K562 (cell line): ENCODE results near the gene PDE11A. TPM values are rescaled to one million over a fixed set of nuclear protein-coding genes. Genes with fewer than 3 reads are reported as not detected.

ENCODE experiments used
- BCL6 ChIP-seq: fragments of 250-450 bp; sonication (Bioruptor Pico); IDR thresholded peaks from 2 replicates; pipeline ENCODE4 v1.4.0; 2020
- BRCA1 ChIP-seq, 2 experiments: fragments of 450-650 bp in 1 of 2; sonication (generic) in 1 of 2; formaldehyde crosslinking in 1 of 2; IDR thresholded peaks; 2 replicates each; pipeline versions ENCODE4 v1.5.0 to v1.6.1; 2017 to 2020; ENCODE audit warnings: mild to moderate bottlenecking in 1 of 2, missing genetic modification reagents in 1 of 2
- HDAC8 ChIP-seq: fragments of 450-650 bp; IDR thresholded peaks from 2 replicates; pipeline ENCODE4 v1.6.1; 2016; ENCODE audit warnings: mild to moderate bottlenecking, missing genetic modification characterization, moderate library complexity, missing compliant biosample characterization
- IRF2 ChIP-seq: sonication (generic); formaldehyde crosslinking; IDR thresholded peaks from 2 replicates; pipeline ENCODE4 v1.8.1; 2022; ENCODE audit warnings: mild to moderate bottlenecking, missing genetic modification reagents
- KDM2B ChIP-seq: fragments of 250-450 bp; sonication (Bioruptor Pico); IDR thresholded peaks from 2 replicates; pipeline ENCODE4 v1.8.0; 2021; ENCODE audit warnings: mild to moderate bottlenecking, moderate library complexity
- TAF1 ChIP-seq: IDR thresholded peaks from 2 replicates; pipeline ENCODE4 v1.6.1; 2011; ENCODE audit warnings: mild to moderate bottlenecking, low read length, moderate library complexity; ENCODE audit not compliant: insufficient read depth, control insufficient read depth, severe bottlenecking; ENCODE audit errors: extremely low read depth
- THAP7 ChIP-seq: fragments of 250-450 bp; sonication (Bioruptor Pico); IDR thresholded peaks from 2 replicates; pipeline ENCODE4 v1.5.0; 2021
- ZBTB49 ChIP-seq: sonication (generic); formaldehyde crosslinking; IDR thresholded peaks from 2 replicates; pipeline ENCODE4 v1.8.0; 2022; ENCODE audit warnings: missing genetic modification reagents, mild to moderate bottlenecking, borderline replicate concordance
- ZKSCAN8 ChIP-seq: fragments of 200-800 bp; sonication (Bioruptor generic); IDR thresholded peaks from 2 replicates; pipeline ENCODE4 v1.6.1; 2016; ENCODE audit warnings: missing genetic modification characterization, missing compliant biosample characterization
- ZNF668 ChIP-seq: fragments of 250-450 bp; sonication (Bioruptor Pico); IDR thresholded peaks from 2 replicates; pipeline ENCODE4 v1.8.0; 2022; ENCODE audit warnings: mild to moderate bottlenecking, inconsistent platforms
- polyA plus RNA-seq, 8 experiments: library from polyadenylated mRNA; depleted of rRNA in 4 of 8; stranded (reverse) in 5 of 8; unstranded in 3 of 8; fragments of >200 nt; fragmentation: Nextera tagmentation in 2 of 8; fragmentation: Illumina TruSeq in 1 of 8; extraction: Ambion mirVana in 2 of 8; extraction: Trizol in 1 of 8; gene quantifications; 2 replicates each; pipeline versions ENCODE4 v1.2.1 to v1.2.3, GENCODE V29; 2011 to 2014; ENCODE audit warnings: inconsistent platforms in 1 of 8, missing spikeins in 1 of 8
- total RNA-seq, 7 experiments: library from RNA; depleted of rRNA in 6 of 7; stranded (reverse); fragments of >200 nt in 6 of 7; fragmentation: Illumina TruSeq in 2 of 7; extraction: Trizol in 2 of 7; gene quantifications; 2 replicates each; pipeline versions ENCODE4 v1.2.1 to v1.2.3, GENCODE V29; 2011 to 2021; ENCODE audit warnings: low replicate concordance in 1 of 7
- TF ChIP-seq, protein P1 (sequence below), 2 experiments: fragments of 450-650 bp; formaldehyde crosslinking in 1 of 2; IDR thresholded peaks; 2 replicates each; pipeline versions ENCODE4 v1.4.0 to v1.6.1; 2014 to 2020; ENCODE audit warnings: mild to moderate bottlenecking in 2 of 2, borderline replicate concordance in 1 of 2, low read depth in 1 of 2
- TF ChIP-seq, protein P2 (sequence below): sonication (generic); formaldehyde crosslinking; IDR thresholded peaks from 2 replicates; pipeline ENCODE4 v1.8.1; 2023; ENCODE audit warnings: mild to moderate bottlenecking, missing genetic modification reagents

PDE11A gene
- total and polyA plus RNA-seq, 9 of the 15 experiments (the other 6 are each of a cell fraction or from before 2014, with no cell fraction given) = 3.2 to 22.1 (median 5.7) TPM

DNA sequence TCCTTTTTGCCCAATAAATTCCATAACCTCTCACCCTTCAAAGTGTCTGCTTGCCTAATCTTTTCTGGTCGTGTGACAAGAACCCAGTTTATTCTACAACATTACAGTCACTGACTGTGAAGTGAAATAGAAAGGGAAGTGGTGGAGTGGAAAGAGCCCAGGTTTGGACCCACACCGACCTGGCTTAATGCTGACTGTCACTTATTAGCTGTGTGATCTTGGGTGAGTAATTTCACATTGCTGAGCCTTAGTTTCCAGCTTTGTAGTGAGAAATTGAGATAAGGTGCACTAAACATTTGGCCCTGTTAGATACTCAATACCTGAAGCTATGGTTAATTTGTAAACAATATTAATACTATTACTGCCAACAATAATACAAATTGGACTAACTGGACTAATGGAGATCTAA is 388.9 kb downstream of the PDE11A start (continued):
- TF ChIP-seq THAP7 = no peak
- TF ChIP-seq ZKSCAN8 = 0 out of 2 replicates have a peak, but pooled peaks have one; percentile 7
- no peak for TF ChIP-seq TAF1
- no peak for TF ChIP-seq IRF2 (CRISPR knock-in tag)
- TF ChIP-seq, protein P1, sequence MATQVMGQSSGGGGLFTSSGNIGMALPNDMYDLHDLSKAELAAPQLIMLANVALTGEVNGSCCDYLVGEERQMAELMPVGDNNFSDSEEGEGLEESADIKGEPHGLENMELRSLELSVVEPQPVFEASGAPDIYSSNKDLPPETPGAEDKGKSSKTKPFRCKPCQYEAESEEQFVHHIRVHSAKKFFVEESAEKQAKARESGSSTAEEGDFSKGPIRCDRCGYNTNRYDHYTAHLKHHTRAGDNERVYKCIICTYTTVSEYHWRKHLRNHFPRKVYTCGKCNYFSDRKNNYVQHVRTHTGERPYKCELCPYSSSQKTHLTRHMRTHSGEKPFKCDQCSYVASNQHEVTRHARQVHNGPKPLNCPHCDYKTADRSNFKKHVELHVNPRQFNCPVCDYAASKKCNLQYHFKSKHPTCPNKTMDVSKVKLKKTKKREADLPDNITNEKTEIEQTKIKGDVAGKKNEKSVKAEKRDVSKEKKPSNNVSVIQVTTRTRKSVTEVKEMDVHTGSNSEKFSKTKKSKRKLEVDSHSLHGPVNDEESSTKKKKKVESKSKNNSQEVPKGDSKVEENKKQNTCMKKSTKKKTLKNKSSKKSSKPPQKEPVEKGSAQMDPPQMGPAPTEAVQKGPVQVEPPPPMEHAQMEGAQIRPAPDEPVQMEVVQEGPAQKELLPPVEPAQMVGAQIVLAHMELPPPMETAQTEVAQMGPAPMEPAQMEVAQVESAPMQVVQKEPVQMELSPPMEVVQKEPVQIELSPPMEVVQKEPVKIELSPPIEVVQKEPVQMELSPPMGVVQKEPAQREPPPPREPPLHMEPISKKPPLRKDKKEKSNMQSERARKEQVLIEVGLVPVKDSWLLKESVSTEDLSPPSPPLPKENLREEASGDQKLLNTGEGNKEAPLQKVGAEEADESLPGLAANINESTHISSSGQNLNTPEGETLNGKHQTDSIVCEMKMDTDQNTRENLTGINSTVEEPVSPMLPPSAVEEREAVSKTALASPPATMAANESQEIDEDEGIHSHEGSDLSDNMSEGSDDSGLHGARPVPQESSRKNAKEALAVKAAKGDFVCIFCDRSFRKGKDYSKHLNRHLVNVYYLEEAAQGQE (IDR thresholded peaks at IDR 0.05; ENCODE audit: borderline replicate concordance) = no peak
- TF ChIP-seq, protein P1 (CRISPR knock-in tag; IDR thresholded peaks at IDR 0.05; ENCODE audit: low read depth) = 0 out of 2 replicates have a peak, but pooled peaks have one; percentile 4
- no peak for TF ChIP-seq BRCA1 (IDR thresholded peaks at IDR 0.05)
- no peak for TF ChIP-seq BRCA1 (CRISPR knock-in tag; IDR thresholded peaks at IDR 0.05)
- TF ChIP-seq HDAC8 (tag) = no peak
- no peak for TF ChIP-seq ZBTB49 (CRISPR knock-in tag)
- TF ChIP-seq BCL6 (CRISPR knock-in tag) = no peak
- no peak for TF ChIP-seq KDM2B (CRISPR knock-in tag)
- TF ChIP-seq, protein P2, sequence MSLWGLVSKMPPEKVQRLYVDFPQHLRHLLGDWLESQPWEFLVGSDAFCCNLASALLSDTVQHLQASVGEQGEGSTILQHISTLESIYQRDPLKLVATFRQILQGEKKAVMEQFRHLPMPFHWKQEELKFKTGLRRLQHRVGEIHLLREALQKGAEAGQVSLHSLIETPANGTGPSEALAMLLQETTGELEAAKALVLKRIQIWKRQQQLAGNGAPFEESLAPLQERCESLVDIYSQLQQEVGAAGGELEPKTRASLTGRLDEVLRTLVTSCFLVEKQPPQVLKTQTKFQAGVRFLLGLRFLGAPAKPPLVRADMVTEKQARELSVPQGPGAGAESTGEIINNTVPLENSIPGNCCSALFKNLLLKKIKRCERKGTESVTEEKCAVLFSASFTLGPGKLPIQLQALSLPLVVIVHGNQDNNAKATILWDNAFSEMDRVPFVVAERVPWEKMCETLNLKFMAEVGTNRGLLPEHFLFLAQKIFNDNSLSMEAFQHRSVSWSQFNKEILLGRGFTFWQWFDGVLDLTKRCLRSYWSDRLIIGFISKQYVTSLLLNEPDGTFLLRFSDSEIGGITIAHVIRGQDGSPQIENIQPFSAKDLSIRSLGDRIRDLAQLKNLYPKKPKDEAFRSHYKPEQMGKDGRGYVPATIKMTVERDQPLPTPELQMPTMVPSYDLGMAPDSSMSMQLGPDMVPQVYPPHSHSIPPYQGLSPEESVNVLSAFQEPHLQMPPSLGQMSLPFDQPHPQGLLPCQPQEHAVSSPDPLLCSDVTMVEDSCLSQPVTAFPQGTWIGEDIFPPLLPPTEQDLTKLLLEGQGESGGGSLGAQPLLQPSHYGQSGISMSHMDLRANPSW (CRISPR knock-in tag) = no peak
- TF ChIP-seq ZNF668 (CRISPR knock-in tag) = no peak
